IMR-90 (cell line): ENCODE data around the gene SASH1. TPM values are rescaled to one million over a fixed set of nuclear protein-coding genes. Genes with fewer than 3 reads are reported as not detected.

Source experiments
- ATAC-seq: fragments of 200-7000 bp; cut with Tn5 transposase; 2 replicates; pipeline ENCODE4 v1.9.1; 2020; ENCODE audit warnings: low read depth, mild to moderate bottlenecking, moderate library complexity
- BruUV-seq: library from RNA; stranded (reverse); fragments of 400-500 nt; replicated peaks from 2 replicates; lab custom pipeline; 2021; lab: Mats Ljungman, UMichigan
- CTCF ChIA-PET: fragments of 300-600 bp; formaldehyde crosslinking; extraction: SDS; loops from one replicate; lab custom pipeline; 2021; ENCODE audit warnings: antibody characterized with exemption; lab: Yijun Ruan, JAX
- POLR2A ChIA-PET: fragments of 300-600 bp; sonication (Branson Sonifier 250); formaldehyde crosslinking; loops from one replicate; lab custom pipeline; 2022; ENCODE audit warnings: antibody characterized with exemption; ENCODE audit not compliant: unreplicated experiment; lab: Charles Lee
- DNase-seq: peaks from one replicate; pipeline ENCODE4 v3.0.0; 2013
- H2AFZ ChIP-seq: replicated peaks from 2 replicates; pipeline ENCODE3; 2013; ENCODE audit warnings: low read length, mild to moderate bottlenecking; ENCODE audit not compliant: poor library complexity
- H2AK5ac ChIP-seq: 2 replicates; pipeline ENCODE4 v1.6.1; 2013; ENCODE audit warnings: low read depth, low read length, inconsistent platforms
- H2AK9ac ChIP-seq: replicated peaks from 2 replicates; pipeline ENCODE3; 2013; ENCODE audit warnings: mild to moderate bottlenecking, low read depth, low read length, moderate library complexity; ENCODE audit not compliant: poor library complexity
- H2BK120ac ChIP-seq: 2 replicates; pipeline ENCODE4 v1.6.1; 2013; ENCODE audit warnings: low read depth, low read length, inconsistent platforms
- H2BK15ac ChIP-seq: 3 replicates; pipeline ENCODE4 v1.6.1; 2013; ENCODE audit warnings: low read depth, low read length, inconsistent platforms
- H2BK20ac ChIP-seq: 2 replicates; pipeline ENCODE4 v1.6.1; 2013; ENCODE audit warnings: low read depth, mild to moderate bottlenecking, inconsistent platforms, low read length, moderate library complexity
- H2BK5ac ChIP-seq: 2 replicates; pipeline ENCODE4 v1.6.1; 2013; ENCODE audit warnings: mild to moderate bottlenecking, low read depth, low read length, inconsistent platforms; ENCODE audit not compliant: poor library complexity, severe bottlenecking
- H3K14ac ChIP-seq: replicated peaks from 2 replicates; pipeline ENCODE4 v1.6.1; 2013; ENCODE audit warnings: low read depth, low read length, inconsistent platforms
- H3K18ac ChIP-seq: 2 replicates; pipeline ENCODE4 v1.6.1; 2013; ENCODE audit warnings: low read depth, low read length, control low read depth
- H3K23ac ChIP-seq: 2 replicates; pipeline ENCODE4 v1.6.1; 2013; ENCODE audit warnings: low read depth, low read length, inconsistent platforms
- H3K27ac ChIP-seq: 2 replicates; pipeline ENCODE4 v1.5.1; 2013; ENCODE audit warnings: mild to moderate bottlenecking, control low read depth, low read length; ENCODE audit not compliant: insufficient read depth
- H3K27me3 ChIP-seq: 2 replicates; pipeline ENCODE4 v1.6.1; 2013; ENCODE audit warnings: low read length; ENCODE audit not compliant: control insufficient read depth, insufficient read depth
- H3K36me3 ChIP-seq: 2 replicates; pipeline ENCODE4 v1.6.1; 2013; ENCODE audit warnings: low read length, mixed read lengths; ENCODE audit not compliant: control insufficient read depth, insufficient read depth
- H3K4ac ChIP-seq: 2 replicates; pipeline ENCODE4 v1.6.1; 2013; ENCODE audit warnings: low read depth, low read length, inconsistent platforms
- H3K4me1 ChIP-seq: 2 replicates; pipeline ENCODE4 v1.6.1; 2013; ENCODE audit warnings: low read length, mixed read lengths; ENCODE audit not compliant: control insufficient read depth, insufficient read depth
- H3K4me2 ChIP-seq: 2 replicates; pipeline ENCODE4 v1.6.1; 2013; ENCODE audit warnings: low read depth, mild to moderate bottlenecking, control low read depth, low read length, moderate library complexity
- H3K4me3 ChIP-seq: 2 replicates; pipeline ENCODE4 v1.5.1; 2013; ENCODE audit warnings: low read depth, mild to moderate bottlenecking, control low read depth, low read length, moderate library complexity; ENCODE audit not compliant: insufficient read depth
- H3K56ac ChIP-seq: 2 replicates; pipeline ENCODE4 v1.6.1; 2013; ENCODE audit warnings: low read length, inconsistent platforms; ENCODE audit not compliant: insufficient read depth; ENCODE audit errors: extremely low read depth
- H3K79me1 ChIP-seq, 2 experiments: 2 replicates each; pipeline ENCODE4 v1.6.1; 2013; ENCODE audit warnings: low read length in 2 of 2, inconsistent platforms in 1 of 2, low read depth in 1 of 2
- H3K9ac ChIP-seq: 2 replicates; pipeline ENCODE4 v1.6.1; 2013; ENCODE audit warnings: low read depth, low read length, control low read depth
- H3K9me1 ChIP-seq: 2 replicates; pipeline ENCODE4 v1.6.1; 2013; ENCODE audit warnings: low read length, inconsistent platforms; ENCODE audit not compliant: insufficient read depth
- H3K9me3 ChIP-seq: 2 replicates; pipeline ENCODE4 v1.6.1; 2013; ENCODE audit warnings: low read length; ENCODE audit not compliant: control insufficient read depth, insufficient read depth
- H4K20me1 ChIP-seq: 2 replicates; pipeline ENCODE4 v1.6.1; 2013; ENCODE audit warnings: low read length, inconsistent platforms; ENCODE audit not compliant: insufficient read depth
- H4K5ac ChIP-seq: 2 replicates; pipeline ENCODE4 v1.6.1; 2013; ENCODE audit warnings: mild to moderate bottlenecking, low read depth, low read length, control low read depth
- H4K8ac ChIP-seq, 2 experiments: 2 replicates each; pipeline ENCODE4 v1.6.1; 2013; ENCODE audit warnings: low read depth in 2 of 2, low read length in 2 of 2, control low read depth in 1 of 2, inconsistent platforms in 1 of 2
- H4K91ac ChIP-seq: 2 replicates; pipeline ENCODE4 v1.6.1; 2013; ENCODE audit warnings: low read depth, low read length, inconsistent platforms; ENCODE audit not compliant: insufficient read depth
- BHLHE40 ChIP-seq: fragments of 150-350 bp; IDR thresholded peaks from 2 replicates; pipeline ENCODE4 v1.6.1; 2016; ENCODE audit warnings: mild to moderate bottlenecking, low read depth, low read length
- CEBPB ChIP-seq: IDR thresholded peaks from 2 replicates; pipeline ENCODE4 v1.6.1; 2012; ENCODE audit warnings: low read depth, low read length, improper control_type of control experiment
- MAFK ChIP-seq: IDR thresholded peaks from 2 replicates; pipeline ENCODE4 v1.6.1; 2012; ENCODE audit warnings: low read depth, low read length, improper control_type of control experiment
- MXI1 ChIP-seq: IDR thresholded peaks from 2 replicates; pipeline ENCODE4 v1.6.1; 2012; ENCODE audit warnings: low read depth, mild to moderate bottlenecking, low read length, moderate library complexity, borderline replicate concordance
- NFE2L2 ChIP-seq: fragments of 150-350 bp; IDR thresholded peaks from 2 replicates; pipeline ENCODE4 v1.6.1; 2016; ENCODE audit warnings: low read depth, mild to moderate bottlenecking, low read length
- POLR2A ChIP-seq: IDR thresholded peaks from 2 replicates; pipeline ENCODE4 v1.6.1; 2012; ENCODE audit warnings: mild to moderate bottlenecking, low read depth, low read length
- RCOR1 ChIP-seq: IDR thresholded peaks from 2 replicates; pipeline ENCODE4 v1.6.1; 2012; ENCODE audit warnings: mild to moderate bottlenecking, low read length, improper control_type of control experiment; ENCODE audit not compliant: insufficient replicate concordance
- WGBS, 2 experiments: methylation state at CpG; one replicate each; pipeline versions ENCODE4 v1.1.5 to v1.1.7; 2013; ENCODE audit warnings: missing lambda C conversion rate in 2 of 2; ENCODE audit not compliant: insufficient read length in 1 of 2; ENCODE audit errors: extremely low coverage in 2 of 2; 5-methylcytosine and 5-hydroxymethylcytosine counted together
- dilution Hi-C: fragments of 300-500 bp; cut with HindIII; formaldehyde crosslinking; loops from one replicate; pipeline ENCODE4 v1.14.3; 2018; ENCODE audit warnings: low sequenced_read_pairs; ENCODE audit not compliant: unreplicated experiment
- in situ Hi-C: fragments of 300-500 bp; cut with MboI; formaldehyde crosslinking; loops from 3 replicates; pipeline ENCODE4 v1.14.3; 2019; ENCODE audit warnings: low sequenced_read_pairs, inconsistent platforms, mixed read lengths
- intact Hi-C: fragments of 100-400 bp; cut with micrococcal nuclease; formaldehyde crosslinking; loops from 2 replicates; pipeline ENCODE4 v1.10.0; 2022
- polyA plus RNA-seq, 3 experiments: library from polyadenylated mRNA; depleted of rRNA; stranded (reverse); fragments of >200 nt; gene quantifications; 2 replicates each; pipeline ENCODE4 v1.2.3, GENCODE V29; 2012; ENCODE audit warnings: low replicate concordance in 1 of 3
- total RNA-seq: library from RNA; depleted of rRNA; stranded (reverse); fragments of >200 nt; gene quantifications from 2 replicates; pipeline ENCODE4 v1.2.3, GENCODE V29; 2012
- TF ChIP-seq, protein P1 (sequence below): fragments of 150-350 bp; IDR thresholded peaks from 2 replicates; pipeline ENCODE4 v1.6.1; 2017; ENCODE audit warnings: mild to moderate bottlenecking, antibody characterized with exemption, low read length, low read depth

The SASH1 gene
- total and polyA plus RNA-seq, 2 of the 4 experiments (the other 2 are of a cell fraction): 11.6 to 16.5 TPM

DNA sequence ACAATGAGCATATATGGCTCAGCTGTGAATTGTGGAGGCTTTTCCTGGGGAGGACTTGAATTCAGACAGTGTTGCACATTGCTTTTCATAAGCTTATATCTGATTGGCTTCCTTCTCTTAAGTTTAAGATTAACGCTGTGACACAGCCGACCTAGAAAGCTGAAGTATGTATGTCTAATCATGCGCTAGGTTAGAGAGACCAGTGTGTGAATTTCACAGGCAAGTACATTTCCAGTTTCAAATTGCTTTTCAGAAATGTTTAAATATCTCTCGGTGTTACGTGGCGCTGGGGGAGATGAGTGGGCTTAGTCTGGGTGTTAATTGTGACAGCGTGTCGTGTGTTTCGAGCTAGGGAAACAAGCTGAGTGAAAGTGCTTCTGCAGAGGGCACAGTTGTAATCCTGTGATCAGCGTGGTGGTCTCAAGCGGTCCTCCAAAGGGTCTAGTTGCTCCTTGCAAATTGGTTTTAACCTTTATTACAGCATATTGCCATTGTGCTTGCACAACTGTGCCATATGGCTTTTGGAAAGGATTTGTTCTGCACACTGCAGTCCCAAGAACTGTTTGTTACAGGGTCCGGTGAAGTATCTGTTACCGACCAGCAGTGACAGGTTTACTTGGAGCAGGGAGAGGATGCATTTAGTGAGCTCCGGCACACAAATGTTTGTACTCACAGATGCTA, 166.6 kb downstream of the SASH1 start:
- Histone ChIP-seq H2BK5ac (peak overlapping the region; percentile 87), H3K4me1 (peaks cover 19% of the 10 kb centered on the region), H2BK20ac (peak overlapping the region; percentile 58; the same call in 1 of the 2 replicates), H3K27ac (peak overlapping the region; percentile 98), H4K91ac (peak overlapping the region; percentile 77), H3K14ac (peak overlapping the region; percentile 89), H3K4ac (peak overlapping the region; percentile 91), H2BK15ac (peak overlapping the region; percentile 86; the same call in 2 of the 3 replicates), H2BK120ac (peak overlapping the region; percentile 90), H3K9ac (peak overlapping the region; percentile 99), H4K20me1 (no peaks in the 10 kb centered on the region; the same call in 1 of the 2 replicates), H3K79me1 (peaks cover 29 to 61% of the 10 kb centered on the region in 2 experiments), H3K27me3 (no peaks in the 10 kb centered on the region), H4K8ac (peak overlapping the region; percentile 17 to 86; a peak in 3 of 4 replicates), H2AFZ (peak overlapping the region; percentile 3), H3K9me1 (peaks cover 12% of the 10 kb centered on the region; the same call in 1 of the 2 replicates), H3K9me3 (no peaks in the 10 kb centered on the region), H3K4me3 (peak overlapping the region; percentile 60), H3K23ac (peak overlapping the region; percentile 96), H2AK9ac (peak overlapping the region; percentile 30), H2AK5ac (peak overlapping the region; percentile 76), H3K4me2 (peak overlapping the region; percentile 95), H4K5ac (peak overlapping the region; percentile 83), H3K36me3 (no peaks in the 10 kb centered on the region), H3K56ac (peak overlapping the region; percentile 71), H3K18ac (peak overlapping the region; percentile 84)
- no TSS peak for BruUV-seq
- intact Hi-C loops (no loop called here), in situ Hi-C loops (no loop called here), dilution Hi-C loops (no loop called here)
- CTCF ChIA-PET: interaction anchor here (0.6 to 1.1 kb wide), 6 partner anchors 9 to 329 kb away, joined by 3 to 6 read pairs (median 4); no protein-coding TSS in a partner anchor
- 0 out of 2 replicates have a peak, but pooled peaks have one; percentile 22 for TF ChIP-seq CEBPB
- no peak; the same call in 1 of the 2 replicates for TF ChIP-seq MXI1
- no peak for TF ChIP-seq MAFK
- no peak for TF ChIP-seq NFE2L2
- no peak for TF ChIP-seq POLR2A
- no peak for TF ChIP-seq BHLHE40
- TF ChIP-seq, protein P1, sequence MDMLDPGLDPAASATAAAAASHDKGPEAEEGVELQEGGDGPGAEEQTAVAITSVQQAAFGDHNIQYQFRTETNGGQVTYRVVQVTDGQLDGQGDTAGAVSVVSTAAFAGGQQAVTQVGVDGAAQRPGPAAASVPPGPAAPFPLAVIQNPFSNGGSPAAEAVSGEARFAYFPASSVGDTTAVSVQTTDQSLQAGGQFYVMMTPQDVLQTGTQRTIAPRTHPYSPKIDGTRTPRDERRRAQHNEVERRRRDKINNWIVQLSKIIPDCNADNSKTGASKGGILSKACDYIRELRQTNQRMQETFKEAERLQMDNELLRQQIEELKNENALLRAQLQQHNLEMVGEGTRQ: no peak
- TF ChIP-seq RCOR1: no peak
- peak; percentile 30 for ATAC-seq
- POLR2A ChIA-PET: interaction anchor here (1.2 kb wide), 1 partner anchor 21 kb away, joined by 3 read pairs; no protein-coding TSS in a partner anchor
- DNase-seq: peak; percentile 74
- WGBS, 2 experiments: 2% methylated on average over 6 of the region's 14 CpGs; no CpG with 5 or more reads in 1 of the 2 experiments
